ENCODE data around the gene MKKS. TPM values are rescaled to one million over a fixed set of nuclear protein-coding genes. Genes with fewer than 3 reads are reported as not detected.
A peak's percentile ranks its signal among the peaks of the same experiment; 100 is the strongest.

Gene MKKS
- total RNA-seq, 1 experiment from 2014 or later, result 15.3 TPM

GRCh38 chr20:10430704-10431103, 3.3 kb downstream of the MKKS start:
- H3K4me1 Mint-ChIP-seq (ENCODE audit: low read depth, unreplicated experiment), result peaks cover 22% of the 10 kb centered on the region
- Histone ChIP-seq H3K4me1 (peaks cover 17% of the 10 kb centered on the region), H3K27me3 (replicated peaks; ENCODE audit: control insufficient read depth, insufficient read depth, low read length) (no peaks in the 10 kb centered on the region), H3K4me3 (ENCODE audit: low read depth, low read length) (no peak overlapping the region), H3K36me3 (ENCODE audit: control insufficient read depth, insufficient read depth, low read length) (no peaks in the 10 kb centered on the region), H3K9me3 (no peaks in the 10 kb centered on the region)
- no peak for DNase-seq
- no peak overlapping the region for H3K27ac Mint-ChIP-seq (ENCODE audit: unreplicated experiment)
- H3K27me3 Mint-ChIP-seq (ENCODE audit: insufficient read depth, unreplicated experiment), result no peaks in the 10 kb centered on the region
- ChIA-PET POLR2A (no interaction called here), CTCF (no interaction called here)
- H3K9me3 Mint-ChIP-seq (ENCODE audit: unreplicated experiment), result no peaks in the 10 kb centered on the region
- intact Hi-C loops (cut with micrococcal nuclease; ENCODE audit: unreplicated experiment), result loop anchor here (5.0 to 10.0 kb wide), 2 partner anchors 396 to 787 kb away; partner anchors contain the start of gene ANKEF1
- peaks cover 36% of the 10 kb centered on the region for H3K36me3 Mint-ChIP-seq (ENCODE audit: insufficient read depth, unreplicated experiment)
- H3K4me3 Mint-ChIP-seq (ENCODE audit: unreplicated experiment), result no peak overlapping the region
- no peak for TF ChIP-seq CTCF (IDR thresholded peaks at IDR 0.05; ENCODE audit: insufficient read depth in 1 of 2, low read depth in 1 of 2, low read length in 1 of 2, severe bottlenecking in 1 of 2, unreplicated experiment in 1 of 2)
- no TSS peak for BruUV-seq (replicated peaks)

- no peaks in the 10 kb centered on the region for H3K27me3 Mint-ChIP-seq (ENCODE audit: insufficient read depth, unreplicated experiment)
- Histone ChIP-seq H3K9me3 (no peaks in the 10 kb centered on the region), H3K36me3 (ENCODE audit: control insufficient read depth, insufficient read depth, low read length) (no peaks in the 10 kb centered on the region), H3K4me3 (ENCODE audit: low read depth, low read length) (no peak overlapping the region), H3K27me3 (replicated peaks; ENCODE audit: control insufficient read depth, insufficient read depth, low read length) (no peaks in the 10 kb centered on the region), H3K4me1 (peaks cover 17% of the 10 kb centered on the region)
- H3K9me3 Mint-ChIP-seq (ENCODE audit: unreplicated experiment), result no peaks in the 10 kb centered on the region
- CTCF ChIA-PET, result no interaction called here
- peaks cover 33% of the 10 kb centered on the region for H3K36me3 Mint-ChIP-seq (ENCODE audit: insufficient read depth, unreplicated experiment)
- POLR2A ChIA-PET, result no interaction called here
- DNase-seq, result no peak
- intact Hi-C loops (cut with micrococcal nuclease; ENCODE audit: unreplicated experiment), result loop anchor here (5.0 to 10.0 kb wide), 5 partner anchors 113 to 813 kb away; partner anchors contain the start of gene ANKEF1
- peaks cover 22% of the 10 kb centered on the region for H3K4me1 Mint-ChIP-seq (ENCODE audit: low read depth, unreplicated experiment)
- TF ChIP-seq CTCF (IDR thresholded peaks at IDR 0.05; ENCODE audit: insufficient read depth in 1 of 2, low read depth in 1 of 2, low read length in 1 of 2, severe bottlenecking in 1 of 2, unreplicated experiment in 1 of 2), result no peak
- H3K4me3 Mint-ChIP-seq (ENCODE audit: unreplicated experiment), result no peak overlapping the region
- no peak overlapping the region for H3K27ac Mint-ChIP-seq (ENCODE audit: unreplicated experiment)
- BruUV-seq (replicated peaks), result no TSS peak
Measured at GRCh38 chr20:10430000-10430466, 4.0 kb downstream of the MKKS start.

- H3K4me3 ChIP-seq (ENCODE audit: low read depth, low read length), result no peak overlapping the region
- peaks cover 32% of the 10 kb centered on the region for H3K36me3 Mint-ChIP-seq (ENCODE audit: insufficient read depth, unreplicated experiment)
- DNase-seq, result peak; percentile 22 to 58
- intact Hi-C loops (cut with micrococcal nuclease; ENCODE audit: unreplicated experiment), result loop anchor here (5.0 kb wide), 3 partner anchors 112 to 812 kb away; no protein-coding TSS in a partner anchor
- no peaks in the 10 kb centered on the region for H3K27me3 Mint-ChIP-seq (ENCODE audit: insufficient read depth, unreplicated experiment)
- H3K27me3 ChIP-seq (replicated peaks; ENCODE audit: control insufficient read depth, insufficient read depth, low read length), result no peaks in the 10 kb centered on the region
- POLR2A ChIA-PET, result no interaction called here
- peak overlapping the region; percentile 21 for H3K27ac Mint-ChIP-seq (ENCODE audit: unreplicated experiment)
- H3K4me1 ChIP-seq, result peaks cover 17% of the 10 kb centered on the region
- no peaks in the 10 kb centered on the region for H3K36me3 ChIP-seq (ENCODE audit: control insufficient read depth, insufficient read depth, low read length)
- H3K9me3 Mint-ChIP-seq (ENCODE audit: unreplicated experiment), result no peaks in the 10 kb centered on the region
- no peak overlapping the region for H3K4me3 Mint-ChIP-seq (ENCODE audit: unreplicated experiment)
- CTCF ChIA-PET, result no interaction called here
- no peak for TF ChIP-seq CTCF (IDR thresholded peaks at IDR 0.05; ENCODE audit: insufficient read depth in 1 of 2, low read depth in 1 of 2, low read length in 1 of 2, severe bottlenecking in 1 of 2, unreplicated experiment in 1 of 2)
- H3K9me3 ChIP-seq, result no peaks in the 10 kb centered on the region
- peaks cover 22% of the 10 kb centered on the region for H3K4me1 Mint-ChIP-seq (ENCODE audit: low read depth, unreplicated experiment)
- no TSS peak for BruUV-seq (replicated peaks)
Measured at GRCh38 chr20:10429443-10429981, 4.5 kb downstream of the MKKS start.
